H1 (cell line): Measurements from ENCODE around the gene CACNG1. TPM values are rescaled to one million over a fixed set of nuclear protein-coding genes. Genes with fewer than 3 reads are reported as not detected.

Experiments used
- EGR1 ChIP-seq: IDR thresholded peaks from 2 replicates; pipeline ENCODE4 v1.6.1; 2011; ENCODE audit warnings: low read depth, low read length, borderline replicate concordance
- JUND ChIP-seq: IDR thresholded peaks from 2 replicates; pipeline ENCODE4 v1.6.1; 2011; ENCODE audit warnings: mild to moderate bottlenecking, improper control_type of control experiment, low read length
- polyA plus RNA-seq, 7 experiments: library from polyadenylated mRNA; depleted of rRNA in 3 of 7; stranded (reverse) in 5 of 7; unstranded in 2 of 7; fragments of >200 nt in 5 of 7; fragments of 200-250 nt in 2 of 7; gene quantifications; 1 replicate in 5 of 7; 2 replicates in 1 of 7; 4 replicates in 1 of 7; pipeline versions ENCODE4 v1.2.1 to v1.2.3, GENCODE V29; 2011 to 2013; ENCODE audit warnings: missing spikeins in 2 of 7, mixed read lengths in 2 of 7
- total RNA-seq: library from RNA; stranded (reverse); fragmentation: NEBNext Ultra II Directional; extraction: Animal tissue kit (Norgen Biotek cat#: 25700); gene quantifications from 2 replicates; pipeline ENCODE4 v1.2.1, GENCODE V29; 2021
- TF ChIP-seq, protein P1 (sequence below): IDR thresholded peaks from 2 replicates; pipeline ENCODE4 v1.6.1; 2012; ENCODE audit warnings: inconsistent platforms

Gene CACNG1
- total and polyA plus RNA-seq, 2 of the 8 experiments (the other 6 are each of a cell fraction or from before 2014, with no cell fraction given) = not detected

DNA sequence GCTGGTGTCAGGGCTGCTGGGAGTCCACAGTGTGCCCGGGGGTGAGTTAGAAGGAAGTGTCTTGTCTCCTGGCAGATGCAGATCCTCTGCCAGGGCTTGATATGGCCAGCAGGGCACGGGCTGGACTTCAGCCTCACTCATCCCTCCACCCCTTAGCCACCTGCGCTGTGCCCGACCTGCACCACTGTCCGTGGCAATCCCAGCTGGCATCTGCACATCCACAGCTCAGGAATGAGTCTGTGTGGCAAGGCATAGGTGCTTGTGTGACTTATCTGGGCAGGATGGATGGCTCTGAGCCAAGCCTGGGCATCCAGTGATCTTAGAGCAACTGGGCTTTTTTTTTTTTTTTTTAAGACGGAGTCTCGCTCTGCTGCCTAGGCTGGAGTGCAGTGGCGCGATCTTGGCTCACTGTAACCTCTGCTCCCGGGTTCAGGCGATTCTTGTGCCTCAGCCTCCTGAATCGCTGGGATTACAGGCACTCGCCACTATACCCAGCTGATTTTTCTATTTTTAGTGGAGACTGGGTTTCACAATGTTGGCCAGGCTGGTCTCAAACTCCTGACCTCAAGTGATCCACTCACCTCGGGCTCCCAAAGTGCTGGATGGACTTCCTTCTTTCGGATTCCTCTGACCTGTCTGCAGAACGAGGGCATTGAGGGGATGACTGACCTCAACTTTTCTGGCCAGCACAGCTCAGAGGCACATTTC, 22.5 kb upstream of the CACNG1 start (continued):
- TF ChIP-seq, protein P1, sequence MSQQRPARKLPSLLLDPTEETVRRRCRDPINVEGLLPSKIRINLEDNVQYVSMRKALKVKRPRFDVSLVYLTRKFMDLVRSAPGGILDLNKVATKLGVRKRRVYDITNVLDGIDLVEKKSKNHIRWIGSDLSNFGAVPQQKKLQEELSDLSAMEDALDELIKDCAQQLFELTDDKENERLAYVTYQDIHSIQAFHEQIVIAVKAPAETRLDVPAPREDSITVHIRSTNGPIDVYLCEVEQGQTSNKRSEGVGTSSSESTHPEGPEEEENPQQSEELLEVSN = no peak
- TF ChIP-seq EGR1 (no peak), JUND (no peak)
- TF ChIP-seq, all 59 proteins: peak for 0
